Mammary epithelial cell (primary cell): Measurements from ENCODE around the gene NHLRC1.

Source experiments
- EZH2 ChIP-seq: IDR thresholded peaks from 2 replicates; pipeline ENCODE4 v1.6.1; 2012; ENCODE audit warnings: low read length, inconsistent platforms, borderline replicate concordance
- TF ChIP-seq, protein P1 (sequence below), 2 donors: IDR thresholded peaks in 1 of 2; conservative IDR thresholded peaks in 1 of 2; 2 replicates each; pipeline ENCODE4 v1.5.1; 2011 to 2012; ENCODE audit warnings: inconsistent platforms in 2 of 2, low read length in 2 of 2, mild to moderate bottlenecking in 2 of 2, control low read depth in 1 of 2, low read depth in 1 of 2; ENCODE audit not compliant: insufficient read depth in 1 of 2; ENCODE audit errors: extremely low read depth in 1 of 2

DNA sequence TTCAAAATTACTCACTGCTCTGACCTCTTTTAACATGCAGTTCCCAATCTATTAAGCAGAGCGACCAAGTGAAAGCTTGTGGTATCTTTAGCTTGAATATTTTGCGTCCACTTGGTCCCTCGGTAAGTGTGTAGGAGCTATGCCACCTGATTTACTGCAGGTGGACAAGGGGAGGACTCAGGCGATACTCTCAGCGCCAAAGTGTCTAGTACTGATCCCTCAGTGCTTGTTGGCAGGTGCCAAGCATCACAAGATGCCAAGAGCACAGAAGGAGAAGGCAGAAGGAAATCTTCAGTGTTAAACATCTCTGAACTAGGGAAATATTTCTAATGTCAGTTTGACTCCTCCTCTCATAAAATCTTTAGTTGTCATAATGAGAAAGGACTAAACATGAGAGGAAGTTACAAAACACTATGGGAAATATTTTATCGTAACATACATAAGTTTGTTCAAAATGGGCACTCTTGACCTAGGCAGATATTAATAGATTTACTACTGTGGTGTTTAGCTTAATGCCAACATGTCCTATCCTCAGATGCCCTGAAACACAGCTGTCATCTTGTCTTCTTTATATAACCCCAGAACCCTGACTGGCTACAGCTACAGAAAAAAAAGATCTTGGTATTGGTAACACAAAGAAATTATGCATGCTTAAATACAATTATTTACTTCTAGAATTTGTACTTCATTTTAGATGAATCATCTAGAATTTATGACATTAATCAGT, 19.5 kb downstream of the NHLRC1 start:
- TF ChIP-seq, protein P1, sequence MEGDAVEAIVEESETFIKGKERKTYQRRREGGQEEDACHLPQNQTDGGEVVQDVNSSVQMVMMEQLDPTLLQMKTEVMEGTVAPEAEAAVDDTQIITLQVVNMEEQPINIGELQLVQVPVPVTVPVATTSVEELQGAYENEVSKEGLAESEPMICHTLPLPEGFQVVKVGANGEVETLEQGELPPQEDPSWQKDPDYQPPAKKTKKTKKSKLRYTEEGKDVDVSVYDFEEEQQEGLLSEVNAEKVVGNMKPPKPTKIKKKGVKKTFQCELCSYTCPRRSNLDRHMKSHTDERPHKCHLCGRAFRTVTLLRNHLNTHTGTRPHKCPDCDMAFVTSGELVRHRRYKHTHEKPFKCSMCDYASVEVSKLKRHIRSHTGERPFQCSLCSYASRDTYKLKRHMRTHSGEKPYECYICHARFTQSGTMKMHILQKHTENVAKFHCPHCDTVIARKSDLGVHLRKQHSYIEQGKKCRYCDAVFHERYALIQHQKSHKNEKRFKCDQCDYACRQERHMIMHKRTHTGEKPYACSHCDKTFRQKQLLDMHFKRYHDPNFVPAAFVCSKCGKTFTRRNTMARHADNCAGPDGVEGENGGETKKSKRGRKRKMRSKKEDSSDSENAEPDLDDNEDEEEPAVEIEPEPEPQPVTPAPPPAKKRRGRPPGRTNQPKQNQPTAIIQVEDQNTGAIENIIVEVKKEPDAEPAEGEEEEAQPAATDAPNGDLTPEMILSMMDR (conservative IDR thresholded peaks at IDR 0.05 in 1 of 2, IDR thresholded peaks at IDR 0.05 in 1 of 2; ENCODE audit: extremely low read depth in 1 of 2, insufficient read depth in 1 of 2, low read depth in 1 of 2, low read length in 2 of 2): no peak
- TF ChIP-seq EZH2: no peak
